GM12878 (cell line): ENCODE results near the gene GSG1L. TPM values are rescaled to one million over a fixed set of nuclear protein-coding genes. Genes with fewer than 3 reads are reported as not detected.

Experiments
- ATAC-seq: fragments of 200-7000 bp; cut with Tn5 transposase; 3 replicates; pipeline ENCODE4 v1.9.1; 2020; ENCODE audit warnings: mild to moderate bottlenecking, moderate library complexity
- BruUV-seq: library from RNA; stranded (reverse); fragments of 400-500 nt; replicated peaks from 2 replicates; lab custom pipeline; 2021; lab: Mats Ljungman, UMichigan
- CTCF ChIA-PET: fragments of 300-600 bp; sonication (Branson Sonifier 250); formaldehyde crosslinking; extraction: SDS; loops from one replicate; lab custom pipeline; 2021; ENCODE audit warnings: inconsistent platforms; lab: Yijun Ruan, JAX
- POLR2A ChIA-PET: fragments of 350-600 bp; formaldehyde crosslinking; extraction: SDS; loops from one replicate; lab custom pipeline; 2021; ENCODE audit warnings: inconsistent platforms; lab: Charles Lee
- RAD21 ChIA-PET: fragments of 300-600 bp; sonication (Branson Sonifier 250); formaldehyde crosslinking; loops from one replicate; lab custom pipeline; 2023; ENCODE audit warnings: antibody characterized with exemption; ENCODE audit not compliant: unreplicated experiment; lab: Charles Lee
- SMC1A ChIA-PET: fragments of 300-600 bp; sonication (Branson Sonifier 250); formaldehyde crosslinking; loops from one replicate; lab custom pipeline; 2023; ENCODE audit not compliant: unreplicated experiment, uncharacterized antibody; lab: Charles Lee
- DNase-seq: peaks from one replicate; pipeline ENCODE4 v3.0.0-alpha.2; 2011; ENCODE audit warnings: low read depth, low spot score
- FAIRE-seq: peaks from 3 replicates; lab custom pipeline; 2011; peaks lifted over from hg19 to GRCh38; lab: Jason Lieb, UNC
- H2AFZ ChIP-seq: 2 replicates; pipeline ENCODE4 v1.6.0; 2011; ENCODE audit warnings: low read depth, low read length, control low read depth; ENCODE audit not compliant: control insufficient read depth
- H3K27ac ChIP-seq: 2 replicates; pipeline ENCODE4 v1.5.1; 2011; ENCODE audit warnings: control low read depth; ENCODE audit not compliant: control insufficient read depth, insufficient read depth
- H3K27me3 ChIP-seq, 2 experiments: replicated peaks in 1 of 2; 2 replicates each; pipeline versions ENCODE4 v1.6.0 to v1.6.1; 2011; ENCODE audit warnings: low read length in 1 of 2; ENCODE audit not compliant: control insufficient read depth in 2 of 2, insufficient read depth in 2 of 2
- H3K36me3 ChIP-seq, 2 experiments: 2 replicates each; pipeline ENCODE4 v1.5.1; 2011; ENCODE audit warnings: low read length in 1 of 2; ENCODE audit not compliant: control insufficient read depth in 2 of 2, insufficient read depth in 2 of 2
- H3K4me1 ChIP-seq: 2 replicates; pipeline ENCODE4 v1.6.1; 2011; ENCODE audit warnings: mild to moderate bottlenecking, low read length, moderate library complexity, mixed read lengths; ENCODE audit not compliant: control insufficient read depth, insufficient read depth
- H3K4me2 ChIP-seq: 2 replicates; pipeline ENCODE4 v1.6.0; 2011; ENCODE audit warnings: control low read depth; ENCODE audit not compliant: control insufficient read depth, insufficient read depth
- H3K4me3 ChIP-seq: fragments of 200-600 bp; sonication (generic); 2 replicates; pipeline ENCODE4 v1.5.1; 2016
- H3K79me2 ChIP-seq: 2 replicates; pipeline ENCODE4 v1.6.0; 2011; ENCODE audit warnings: low read length; ENCODE audit not compliant: control insufficient read depth, insufficient read depth
- H3K9ac ChIP-seq: 2 replicates; pipeline ENCODE4 v1.8.0; 2011; ENCODE audit warnings: low read length, control low read depth, mixed read lengths; ENCODE audit not compliant: control insufficient read depth, insufficient read depth
- H3K9me3 ChIP-seq: replicated peaks from 3 replicates; pipeline ENCODE4 v1.5.1; 2011; ENCODE audit warnings: mild to moderate bottlenecking, low read length; ENCODE audit not compliant: control insufficient read depth, insufficient read depth
- H4K20me1 ChIP-seq: 2 replicates; pipeline ENCODE4 v1.6.0; 2011; ENCODE audit not compliant: control insufficient read depth, insufficient read depth
- BHLHE40 ChIP-seq, 2 experiments: fragments of 450-650 bp in 1 of 2; IDR thresholded peaks; 2 replicates each; pipeline ENCODE4 v1.6.1; 2011 to 2017; ENCODE audit warnings: low read depth in 2 of 2, borderline replicate concordance in 1 of 2, improper control_type of control experiment in 1 of 2, low read length in 1 of 2, mild to moderate bottlenecking in 1 of 2
- CREM ChIP-seq: IDR thresholded peaks from 2 replicates; pipeline ENCODE4 v1.6.1; 2014; ENCODE audit warnings: antibody characterized with exemption, low read depth
- EGR1 ChIP-seq, 2 experiments: IDR thresholded peaks; 1 replicate in 1 of 2; 2 replicates in 1 of 2; pipeline ENCODE4 v1.6.1; 2011 to 2012; ENCODE audit warnings: low read depth in 2 of 2, low read length in 2 of 2, borderline replicate concordance in 1 of 2, mild to moderate bottlenecking in 1 of 2, moderate library complexity in 1 of 2
- FOXK2 ChIP-seq: fragments of 450-650 bp; IDR thresholded peaks from 2 replicates; pipeline ENCODE4 v1.6.1; 2017; ENCODE audit warnings: mild to moderate bottlenecking, moderate library complexity
- HDGF ChIP-seq: fragments of 450-650 bp; IDR thresholded peaks from 2 replicates; pipeline ENCODE4 v1.6.1; 2016; ENCODE audit warnings: antibody characterized with exemption
- JUND ChIP-seq: IDR thresholded peaks from 2 replicates; pipeline ENCODE4 v1.6.1; 2012; ENCODE audit warnings: low read depth, mild to moderate bottlenecking, low read length, improper control_type of control experiment, moderate library complexity
- KLF5 ChIP-seq: fragments of 450-650 bp; IDR thresholded peaks from 2 replicates; pipeline ENCODE4 v1.6.1; 2014; ENCODE audit warnings: mild to moderate bottlenecking; ENCODE audit not compliant: partially characterized antibody
- MYC ChIP-seq: IDR thresholded peaks from 2 replicates; pipeline ENCODE4 v1.6.1; 2011; ENCODE audit warnings: mild to moderate bottlenecking, low read length, moderate library complexity, inconsistent platforms; ENCODE audit not compliant: insufficient read depth, insufficient replicate concordance, insufficient read length, severe bottlenecking
- PAX5 ChIP-seq: IDR thresholded peaks from 2 replicates; pipeline ENCODE4 v1.6.1; 2011; ENCODE audit warnings: low read depth, low read length, borderline replicate concordance
- PAX8 ChIP-seq: fragments of 450-650 bp; IDR thresholded peaks from 2 replicates; pipeline ENCODE4 v1.6.1; 2017; ENCODE audit warnings: mild to moderate bottlenecking, moderate library complexity
- RAD51 ChIP-seq: fragments of 450-650 bp; IDR thresholded peaks from 2 replicates; pipeline ENCODE4 v1.6.1; 2016; ENCODE audit warnings: moderate library complexity, mild to moderate bottlenecking, inconsistent platforms
- REST ChIP-seq: IDR thresholded peaks from 2 replicates; pipeline ENCODE4 v1.6.1; 2012; ENCODE audit warnings: mild to moderate bottlenecking, low read depth, low read length
- USF1 ChIP-seq: IDR thresholded peaks from 2 replicates; pipeline ENCODE4 v1.6.1; 2011; ENCODE audit warnings: borderline replicate concordance, low read depth, mild to moderate bottlenecking, moderate library complexity, mixed read lengths, low read length; ENCODE audit not compliant: insufficient read depth; ENCODE audit errors: extremely low read length
- ZNF274 ChIP-seq: IDR thresholded peaks from one replicate; pipeline ENCODE4 v1.8.0; 2011; ENCODE audit not compliant: insufficient read length, insufficient read depth
- WGBS: methylation state at CpG from one replicate; pipeline ENCODE4 v1.1.6; 2016; ENCODE audit warnings: low lambda C conversion rate; ENCODE audit not compliant: insufficient replicate concordance, insufficient coverage; ENCODE audit errors: missing lambda C conversion rate; 5-methylcytosine and 5-hydroxymethylcytosine counted together
- in situ Hi-C: fragments of 300-500 bp; cut with MboI; formaldehyde crosslinking; loops from 9 replicates; pipeline ENCODE4 v1.14.3; 2018; ENCODE audit warnings: mixed read lengths
- intact Hi-C: fragments of 100-400 bp; cut with micrococcal nuclease; formaldehyde crosslinking; loops from one replicate; pipeline ENCODE4 v1.14.2; 2022; ENCODE audit not compliant: unreplicated experiment
- polyA plus RNA-seq, 11 experiments: library from polyadenylated mRNA; depleted of rRNA in 4 of 11; unstranded in 6 of 11; stranded (reverse) in 5 of 11; fragments of >200 nt; fragmentation: Nextera tagmentation in 4 of 11; fragmentation: Illumina TruSeq in 1 of 11; extraction: Ambion mirVana in 4 of 11; extraction: Trizol in 1 of 11; gene quantifications; 1 replicate in 1 of 11; 2 replicates in 10 of 11; pipeline versions ENCODE4 v1.2.1 to v1.2.3, GENCODE V29; 2011 to 2016; ENCODE audit warnings: inconsistent platforms in 2 of 11, missing spikeins in 2 of 11, low read depth in 1 of 11
- total RNA-seq, 4 experiments: library from RNA; depleted of rRNA in 3 of 4; stranded (reverse); fragments of >200 nt in 3 of 4; fragmentation: Illumina TruSeq in 1 of 4; extraction: Trizol in 1 of 4; gene quantifications; 2 replicates each; pipeline versions ENCODE4 v1.2.1 to v1.2.3, GENCODE V29; 2013 to 2021
- TF ChIP-seq, protein P1 (sequence below): fragments of 450-650 bp; IDR thresholded peaks from 2 replicates; pipeline ENCODE4 v1.6.1; 2017; ENCODE audit warnings: mild to moderate bottlenecking, moderate library complexity
- TF ChIP-seq, protein P2 (sequence below): IDR thresholded peaks from 2 replicates; pipeline ENCODE4 v1.6.1; 2012; ENCODE audit warnings: low read depth, low read length, improper control_type of control experiment

GSG1L gene
- total and polyA plus RNA-seq, 10 of the 15 experiments (the other 5 are each of a cell fraction or from before 2014, with no cell fraction given) = not detected

DNA sequence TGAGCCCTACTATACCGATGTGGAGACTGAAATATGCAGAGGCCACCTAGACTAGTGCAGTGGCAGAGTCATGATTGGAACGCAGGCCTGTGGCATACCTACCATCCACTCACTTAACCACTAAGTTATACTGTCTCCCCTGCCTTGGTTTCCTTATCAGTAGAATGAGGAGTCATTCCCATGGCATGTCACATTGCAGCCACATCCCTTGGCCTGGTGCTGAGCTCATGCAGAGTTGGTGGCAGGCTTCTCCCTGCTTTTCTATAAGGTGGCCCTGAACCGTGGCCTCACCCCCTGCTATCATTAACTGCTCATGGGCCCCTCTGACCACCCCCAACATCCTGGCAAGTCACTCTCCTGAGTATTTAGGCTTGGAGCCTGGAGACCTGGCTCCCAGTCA lies 301.1 kb downstream of the GSG1L start:
- BruUV-seq = no TSS peak
- ChIA-PET RAD21 (no interaction called here), POLR2A (no interaction called here), CTCF (no interaction called here), SMC1A (no interaction called here)
- no peaks in the 10 kb centered on the region for H3K4me1 ChIP-seq
- no peak overlapping the region for H3K27ac ChIP-seq
- no peak overlapping the region for H2AFZ ChIP-seq
- no peaks in the 10 kb centered on the region; a peak in 1 of 4 replicates for H3K36me3 ChIP-seq
- no peak overlapping the region for H3K9ac ChIP-seq
- no peaks in the 10 kb centered on the region for H4K20me1 ChIP-seq
- no peak overlapping the region for H3K4me3 ChIP-seq
- no peak for FAIRE-seq
- DNase-seq = no peak
- H3K4me2 ChIP-seq = no peak overlapping the region
- no peak for ATAC-seq
- WGBS = 65% methylated on average over 3 of the region's 3 CpGs
- in situ Hi-C loops (no loop called here), intact Hi-C loops (no loop called here)
- H3K79me2 ChIP-seq = no peaks in the 10 kb centered on the region
- H3K27me3 ChIP-seq = no peaks in the 10 kb centered on the region
- H3K9me3 ChIP-seq = no peaks in the 10 kb centered on the region
- no peak for TF ChIP-seq KLF5
- no peak for TF ChIP-seq USF1
- TF ChIP-seq FOXK2 = no peak
- no peak for TF ChIP-seq PAX5
- TF ChIP-seq MYC = no peak
- no peak for TF ChIP-seq PAX8
- no peak for TF ChIP-seq CREM
- no peak for TF ChIP-seq BHLHE40 (IDR thresholded peaks at IDR 0.05; ENCODE audit: borderline replicate concordance in 1 of 2, low read depth in 2 of 2, low read length in 1 of 2)
- no peak for TF ChIP-seq EGR1 (IDR thresholded peaks at IDR 0.05; ENCODE audit: borderline replicate concordance in 1 of 2, low read depth in 2 of 2, low read length in 2 of 2)
- TF ChIP-seq, protein P1, sequence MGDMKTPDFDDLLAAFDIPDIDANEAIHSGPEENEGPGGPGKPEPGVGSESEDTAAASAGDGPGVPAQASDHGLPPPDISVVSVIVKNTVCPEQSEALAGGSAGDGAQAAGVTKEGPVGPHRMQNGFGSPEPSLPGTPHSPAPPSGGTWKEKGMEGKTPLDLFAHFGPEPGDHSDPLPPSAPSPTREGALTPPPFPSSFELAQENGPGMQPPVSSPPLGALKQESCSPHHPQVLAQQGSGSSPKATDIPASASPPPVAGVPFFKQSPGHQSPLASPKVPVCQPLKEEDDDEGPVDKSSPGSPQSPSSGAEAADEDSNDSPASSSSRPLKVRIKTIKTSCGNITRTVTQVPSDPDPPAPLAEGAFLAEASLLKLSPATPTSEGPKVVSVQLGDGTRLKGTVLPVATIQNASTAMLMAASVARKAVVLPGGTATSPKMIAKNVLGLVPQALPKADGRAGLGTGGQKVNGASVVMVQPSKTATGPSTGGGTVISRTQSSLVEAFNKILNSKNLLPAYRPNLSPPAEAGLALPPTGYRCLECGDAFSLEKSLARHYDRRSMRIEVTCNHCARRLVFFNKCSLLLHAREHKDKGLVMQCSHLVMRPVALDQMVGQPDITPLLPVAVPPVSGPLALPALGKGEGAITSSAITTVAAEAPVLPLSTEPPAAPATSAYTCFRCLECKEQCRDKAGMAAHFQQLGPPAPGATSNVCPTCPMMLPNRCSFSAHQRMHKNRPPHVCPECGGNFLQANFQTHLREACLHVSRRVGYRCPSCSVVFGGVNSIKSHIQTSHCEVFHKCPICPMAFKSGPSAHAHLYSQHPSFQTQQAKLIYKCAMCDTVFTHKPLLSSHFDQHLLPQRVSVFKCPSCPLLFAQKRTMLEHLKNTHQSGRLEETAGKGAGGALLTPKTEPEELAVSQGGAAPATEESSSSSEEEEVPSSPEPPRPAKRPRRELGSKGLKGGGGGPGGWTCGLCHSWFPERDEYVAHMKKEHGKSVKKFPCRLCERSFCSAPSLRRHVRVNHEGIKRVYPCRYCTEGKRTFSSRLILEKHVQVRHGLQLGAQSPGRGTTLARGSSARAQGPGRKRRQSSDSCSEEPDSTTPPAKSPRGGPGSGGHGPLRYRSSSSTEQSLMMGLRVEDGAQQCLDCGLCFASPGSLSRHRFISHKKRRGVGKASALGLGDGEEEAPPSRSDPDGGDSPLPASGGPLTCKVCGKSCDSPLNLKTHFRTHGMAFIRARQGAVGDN = no peak
- TF ChIP-seq HDGF = no peak
- no peak for TF ChIP-seq RAD51
- no peak for TF ChIP-seq JUND
- no peak for TF ChIP-seq ZNF274
- TF ChIP-seq, protein P2, sequence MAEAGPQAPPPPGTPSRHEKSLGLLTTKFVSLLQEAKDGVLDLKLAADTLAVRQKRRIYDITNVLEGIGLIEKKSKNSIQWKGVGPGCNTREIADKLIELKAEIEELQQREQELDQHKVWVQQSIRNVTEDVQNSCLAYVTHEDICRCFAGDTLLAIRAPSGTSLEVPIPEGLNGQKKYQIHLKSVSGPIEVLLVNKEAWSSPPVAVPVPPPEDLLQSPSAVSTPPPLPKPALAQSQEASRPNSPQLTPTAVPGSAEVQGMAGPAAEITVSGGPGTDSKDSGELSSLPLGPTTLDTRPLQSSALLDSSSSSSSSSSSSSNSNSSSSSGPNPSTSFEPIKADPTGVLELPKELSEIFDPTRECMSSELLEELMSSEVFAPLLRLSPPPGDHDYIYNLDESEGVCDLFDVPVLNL = no peak
- TF ChIP-seq REST = no peak
